NCI-H128 (cell line): ENCODE data around the gene SPINK7.
"Not testable (repeated sequence)": the region's sequence is repeated elsewhere in the genome, so short reads cannot be mapped to it uniquely, and the experiment has no call there.

Experiments
- DNase-seq: peaks from one replicate; lab custom pipeline; 2025; ENCODE audit not compliant: unreplicated experiment; lab: John Stamatoyannopoulos, UW

Gene SPINK7

GRCh38 chr5:148312153-148312552, at the start of gene SPINK7:
Gene SPINK7, plus strand, starts transcription at chr5:148312423. Its CDS starts 61 bp downstream, at chr5:148312484.
- no peak for DNase-seq

DNA sequence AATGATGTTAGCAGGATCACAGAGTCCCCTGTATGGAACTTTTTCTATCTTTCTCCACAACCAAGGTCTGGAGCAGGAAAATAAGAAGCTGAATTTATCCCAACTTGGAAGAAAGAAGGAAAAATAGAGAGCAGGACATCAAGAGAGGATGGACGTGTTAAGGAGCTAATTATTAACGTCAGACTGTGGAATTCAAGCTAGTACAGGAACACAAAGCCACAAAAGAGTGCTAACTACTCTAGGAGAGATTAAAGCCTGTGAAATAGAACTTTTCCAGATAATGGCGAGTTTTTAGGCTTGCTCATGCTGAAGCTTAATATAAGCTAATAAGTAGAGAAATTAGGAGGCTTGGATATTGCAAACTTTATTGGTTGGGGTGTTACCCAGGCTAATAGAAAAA, 44.3 kb upstream of the SPINK7 start:
- no peak for DNase-seq

DNA sequence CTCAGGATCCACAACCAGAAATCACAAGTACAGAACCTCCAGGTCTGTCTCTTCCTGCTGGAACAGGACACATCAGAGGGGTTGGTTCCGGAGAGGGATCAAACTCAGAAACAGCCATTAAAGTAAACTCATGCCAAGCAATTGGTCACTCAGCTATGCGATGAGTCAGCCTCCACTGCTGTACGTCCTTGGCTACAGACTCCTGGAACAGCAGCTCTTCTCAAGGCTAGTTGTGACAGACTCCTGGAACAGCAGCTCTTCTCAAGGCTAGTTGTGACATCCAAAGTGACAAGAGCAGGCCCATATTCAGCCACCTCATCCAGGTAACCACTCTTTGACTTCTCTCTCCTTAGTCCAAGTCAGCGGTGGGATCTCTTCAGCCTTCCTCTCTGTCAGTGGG, 43.7 kb upstream of the SPINK7 start, which contains the start of gene SPINK13:
Gene SPINK13 (plus strand): TSS at position 229 of the 400 bp plus-strand sequence. CDS start 1,279 bp downstream, outside the sequence.
- DNase-seq = no peak

GRCh38 chr5:148275129-148275528, 37.1 kb upstream of the SPINK7 start:
- not testable (repeated sequence) for DNase-seq

- DNase-seq = not testable (repeated sequence)
Measured at GRCh38 chr5:148280893-148281292, 31.3 kb upstream of the SPINK7 start.

DNA sequence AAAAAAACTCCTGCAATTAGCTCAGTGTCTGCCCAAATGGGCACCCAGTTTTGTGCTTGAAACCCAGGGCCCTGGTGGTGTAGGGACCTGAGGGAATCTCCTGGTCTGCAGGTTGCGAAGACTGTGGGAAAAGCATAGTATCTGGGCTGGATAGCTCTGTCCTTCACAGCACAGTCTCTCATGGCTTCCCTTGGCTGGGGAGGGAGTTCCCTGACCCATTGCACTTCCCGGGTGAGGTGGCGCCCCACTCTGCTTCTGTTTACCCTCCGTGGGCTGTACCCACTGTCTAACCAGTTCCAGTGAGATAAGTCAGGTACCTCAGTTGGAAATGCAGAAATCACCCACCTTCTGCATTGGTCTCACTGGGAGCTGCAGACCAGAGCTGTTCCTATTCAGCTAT, 30.9 kb upstream of the SPINK7 start:
- DNase-seq = not testable (repeated sequence)

DNA sequence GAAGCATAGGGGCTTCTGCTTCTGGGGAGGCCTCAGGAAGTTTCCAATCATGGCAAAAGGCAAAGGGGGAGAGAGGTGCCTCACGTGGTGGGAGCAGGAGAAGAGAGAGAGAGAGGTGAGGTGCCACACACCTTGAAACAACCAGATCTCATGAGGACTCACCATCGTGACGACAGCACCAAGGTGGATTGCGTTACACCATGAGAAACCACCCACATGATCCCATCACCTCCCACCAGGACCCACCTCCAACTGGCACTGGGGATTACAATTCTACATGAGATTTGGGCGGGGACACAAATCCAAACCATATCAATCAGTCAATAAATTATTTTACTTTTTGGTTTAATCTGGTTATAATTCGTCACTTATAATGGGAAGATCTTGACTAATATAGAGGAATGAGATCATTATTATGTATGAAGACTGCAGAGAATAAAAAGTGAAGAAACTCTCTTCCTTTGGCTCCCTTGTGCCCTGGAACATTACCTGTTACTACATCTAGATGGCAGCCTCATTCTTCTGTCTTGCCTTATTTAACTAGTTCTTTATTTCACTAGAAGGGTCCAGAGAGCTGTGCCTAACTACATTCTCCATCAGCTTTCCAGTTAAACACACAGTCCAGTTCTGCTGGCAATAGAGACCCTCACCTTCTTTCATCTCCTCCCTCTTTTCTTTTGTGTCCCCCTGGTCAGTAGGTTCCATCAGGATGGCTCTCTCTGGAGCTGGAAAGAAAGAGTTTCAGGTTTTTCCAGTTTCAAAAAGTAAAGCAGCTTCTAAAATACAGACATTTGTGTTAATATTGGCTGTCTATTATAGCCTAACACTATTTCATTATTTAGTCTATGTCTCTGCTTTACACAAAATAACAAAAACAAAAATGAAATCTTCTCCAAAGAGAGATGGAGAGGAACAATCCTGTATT, 21.7 kb upstream of the SPINK7 start:
- DNase-seq = no peak

DNA sequence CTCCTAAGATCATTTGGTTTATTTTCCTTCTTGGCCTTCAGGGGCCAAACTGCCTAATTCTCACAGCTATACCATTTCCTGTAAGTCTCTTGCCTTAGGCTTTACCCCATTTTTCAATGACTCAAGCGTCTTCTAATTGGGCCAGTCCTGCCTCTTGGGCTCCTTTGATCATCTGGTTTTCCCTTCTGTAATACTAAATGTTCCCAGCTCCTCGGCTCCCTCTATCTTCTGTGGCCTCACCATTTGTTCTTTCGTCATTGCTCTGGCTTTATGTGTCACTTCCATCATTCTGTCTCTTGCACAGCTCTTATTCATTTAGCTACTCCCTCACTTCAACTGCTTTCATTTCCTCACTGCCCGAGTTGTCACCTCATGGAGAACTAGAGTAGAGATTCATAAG, 14.5 kb upstream of the SPINK7 start:
- no peak for DNase-seq

GRCh38 chr5:148306446-148306845, 5.8 kb upstream of the SPINK7 start:
- no peak for DNase-seq

- DNase-seq = no peak
Measured at GRCh38 chr5:148309019-148309418, 3.2 kb upstream of the SPINK7 start.

GRCh38 chr5:148309746-148310145, 2.5 kb upstream of the SPINK7 start:
- no peak for DNase-seq

GRCh38 chr5:148311484-148311883, 739 bp upstream of the SPINK7 start:
- no peak for DNase-seq

- DNase-seq = no peak
Measured at GRCh38 chr5:148314187-148314586, 2.0 kb downstream of the SPINK7 start.

DNA sequence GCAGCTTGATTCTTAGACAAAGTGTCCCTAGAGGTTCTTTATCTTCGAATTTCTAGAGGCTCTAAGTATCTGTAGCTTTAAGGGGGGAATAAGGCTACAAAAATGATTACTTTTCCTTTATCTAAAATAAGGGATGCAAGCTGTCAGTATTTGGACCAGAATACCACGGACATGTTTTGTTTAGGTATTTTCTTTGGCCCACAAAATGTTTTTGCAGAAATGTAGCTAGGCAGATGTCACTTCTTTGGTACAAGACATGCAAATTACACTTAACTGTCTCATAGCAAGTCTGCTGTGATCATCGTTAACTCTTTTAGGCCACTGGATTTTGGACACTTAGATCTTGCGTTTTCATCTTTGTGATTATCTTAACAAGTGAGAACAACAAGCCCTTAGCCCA, 2.5 kb downstream of the SPINK7 start:
- DNase-seq = no peak

GRCh38 chr5:148320011-148320963, 8.1 kb downstream of the SPINK7 start:
- not testable (repeated sequence) for DNase-seq

GRCh38 chr5:148333262-148333849, 21.1 kb downstream of the SPINK7 start:
- no peak for DNase-seq

DNA sequence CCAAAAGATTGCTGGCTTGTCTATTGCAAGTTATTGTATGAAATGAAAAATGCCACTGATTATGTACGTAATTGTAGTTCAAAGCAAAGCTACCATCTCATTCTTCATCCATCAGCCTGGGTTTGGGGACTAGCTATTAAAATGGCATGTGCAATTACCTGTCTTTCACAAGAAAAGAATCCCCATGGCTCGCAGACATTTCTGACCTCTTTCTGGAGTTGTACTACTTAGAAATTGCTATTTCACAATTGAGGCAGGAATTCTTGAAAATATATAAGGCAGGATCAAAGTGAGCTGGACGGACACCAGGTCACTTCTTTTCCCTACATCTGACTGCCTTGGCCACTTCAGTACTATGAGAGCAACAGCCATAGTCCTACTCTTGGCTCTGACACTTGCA, 23.0 kb downstream of the SPINK7 start, which contains the start of gene SPINK9:
Gene SPINK9 (plus strand): TSS at position 301 of the 400 bp plus-strand sequence. CDS start 55 bp downstream, at position 356.
- DNase-seq = no peak

DNA sequence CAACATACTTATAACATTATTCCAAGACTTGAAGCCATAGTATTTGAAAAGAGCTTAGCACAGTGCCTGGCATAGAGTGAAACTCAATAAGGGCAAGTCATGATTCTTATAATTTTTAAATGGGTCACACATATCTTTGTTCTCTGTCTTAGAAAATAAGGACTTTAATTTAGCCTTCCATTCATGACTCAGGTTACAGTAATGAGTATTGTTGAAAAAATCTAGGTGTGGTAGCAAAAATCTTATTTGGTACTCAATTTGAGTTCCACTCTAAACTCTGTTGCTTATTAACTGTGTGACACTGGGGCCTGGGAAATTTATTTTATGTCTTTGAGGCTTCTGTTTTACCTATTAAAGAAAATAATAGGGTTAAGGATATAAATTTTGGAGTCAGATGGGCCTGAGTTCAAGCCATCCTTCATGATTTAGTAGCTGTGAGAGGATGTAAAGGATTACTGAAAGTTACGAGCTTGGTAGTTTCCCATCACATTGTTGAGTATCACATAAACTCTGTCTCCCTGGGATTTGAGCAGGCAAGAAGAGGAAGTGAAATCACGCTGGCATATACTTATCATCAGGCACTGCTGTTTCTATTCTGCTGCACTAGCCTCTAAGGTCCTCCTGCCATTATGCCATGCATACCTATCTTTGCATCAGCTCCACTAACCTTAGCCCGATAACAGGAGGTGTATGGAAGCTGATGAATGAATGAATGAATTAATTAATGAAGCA, 24.6 kb downstream of the SPINK7 start:
- DNase-seq = no peak

GRCh38 chr5:148342371-148343045, 30.3 kb downstream of the SPINK7 start:
- DNase-seq = no peak

DNA sequence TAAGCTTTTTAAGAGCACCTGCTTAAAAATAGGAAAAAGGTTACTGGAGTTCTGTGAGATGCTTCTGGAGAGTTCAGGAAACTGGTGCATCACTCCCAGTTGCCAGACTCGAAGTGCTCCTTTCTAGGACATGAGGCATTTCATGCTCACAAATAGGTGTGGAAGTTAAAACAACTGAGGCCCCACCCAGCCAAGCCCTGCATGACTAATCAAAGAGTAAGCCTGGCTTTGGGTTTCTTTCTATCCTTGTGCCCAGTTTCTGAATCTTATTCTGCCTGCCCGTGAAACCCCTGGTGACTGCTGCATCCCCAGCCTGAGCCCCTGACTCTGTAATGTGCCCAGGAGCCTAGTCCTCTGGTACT, 30.8 kb downstream of the SPINK7 start:
- no peak for DNase-seq
